Right lung (tissue), 5 donors: ENCODE data around the gene ADAT1. TPM values are rescaled to one million over a fixed set of nuclear protein-coding genes. Genes with fewer than 3 reads are reported as not detected.
"Not testable (repeated sequence)": the region's sequence is repeated elsewhere in the genome, so short reads cannot be mapped to it uniquely, and the experiment has no call there.

Experiments
- DNase-seq, 2 donors: peaks; one replicate each; pipeline ENCODE4 v3.0.0-alpha.2; 2013
- polyA plus RNA-seq, 5 donors: library from polyadenylated mRNA; unstranded; fragments of 120-200 nt; gene quantifications; one replicate each; pipeline versions ENCODE4 v1.2.1 to v1.2.3, GENCODE V29; 2013; ENCODE audit warnings: inconsistent platforms in 1 of 5, low replicate concordance in 1 of 5; ENCODE audit not compliant: insufficient read length in 5 of 5, insufficient read depth in 1 of 5

The ADAT1 gene
- polyA plus RNA-seq, 5 donors, result 40.7 to 54.5 (median 42.5) TPM

- no peak for DNase-seq
These were observed 1.8 kb upstream of the ADAT1 start for GRCh38 chr16:75624921-75625334.

- no peak for DNase-seq
These were observed 2.0 kb downstream of the ADAT1 start for GRCh38 chr16:75621170-75621477.

GRCh38 chr16:75620326-75621169 lies 2.5 kb downstream of the ADAT1 start:
- no peak for DNase-seq

GRCh38 chr16:75618780-75619179 lies 4.3 kb downstream of the ADAT1 start:
- no peak for DNase-seq

GRCh38 chr16:75617121-75617520 lies 6.0 kb downstream of the ADAT1 start:
- no peak for DNase-seq

- no peak for DNase-seq
These were observed 6.5 kb downstream of the ADAT1 start for GRCh38 chr16:75616521-75617010.

GRCh38 chr16:75615619-75616018 lies 7.5 kb downstream of the ADAT1 start:
- DNase-seq, result no peak

GRCh38 chr16:75614066-75614897 lies 8.8 kb downstream of the ADAT1 start:
- no peak for DNase-seq

- DNase-seq, result no peak
These were observed 16.6 kb downstream of the ADAT1 start for GRCh38 chr16:75606507-75606906.

- DNase-seq, result no peak
These were observed 19.8 kb downstream of the ADAT1 start for GRCh38 chr16:75603241-75603640.

GRCh38 chr16:75599452-75600277 lies 23.4 kb downstream of the ADAT1 start:
- DNase-seq, result no peak

- DNase-seq, result no peak
These were observed 29.0 kb downstream of the ADAT1 start for GRCh38 chr16:75593825-75594820.

- DNase-seq, result no peak
These were observed 29.8 kb downstream of the ADAT1 start for GRCh38 chr16:75593308-75593707.

- not testable (repeated sequence) for DNase-seq
These were observed 31.2 kb downstream of the ADAT1 start for GRCh38 chr16:75591927-75592326.

GRCh38 chr16:75590920-75591843 lies 31.9 kb downstream of the ADAT1 start:
- peak; percentile 81 to 84 for DNase-seq

- DNase-seq, result no peak
These were observed 33.8 kb downstream of the ADAT1 start for GRCh38 chr16:75589306-75589705.

- DNase-seq, result no peak
These were observed 34.4 kb downstream of the ADAT1 start for GRCh38 chr16:75588716-75589115.

- DNase-seq, result no peak
These were observed 39.0 kb downstream of the ADAT1 start for GRCh38 chr16:75584108-75584507.

- DNase-seq, result no peak
These were observed 43.7 kb downstream of the ADAT1 start for GRCh38 chr16:75579281-75579834.
